ENCODE results near the gene AOC2. TPM values are rescaled to one million over a fixed set of nuclear protein-coding genes. Genes with fewer than 3 reads are reported as not detected.

The AOC2 gene
- total and polyA plus RNA-seq, 2 of the 13 experiments (the other 11 are each of a cell fraction or from before 2014, with no cell fraction given) = 1.2 to 3.3 TPM

- 0 out of 2 replicates have a peak, but pooled peaks have one; percentile 31 for TF ChIP-seq XBP1 (CRISPR knock-in tag; IDR thresholded peaks at IDR 0.05)
- no peak for TF ChIP-seq LBX2 (CRISPR knock-in tag; IDR thresholded peaks at IDR 0.05; ENCODE audit: borderline replicate concordance)
- TF ChIP-seq KDM2A (CRISPR knock-in tag; IDR thresholded peaks at IDR 0.05; ENCODE audit: borderline replicate concordance, low read depth) = no peak
- TF ChIP-seq PAWR (CRISPR knock-in tag; IDR thresholded peaks at IDR 0.05; ENCODE audit: borderline replicate concordance) = no peak
- TF ChIP-seq ZNF737 (CRISPR knock-in tag; IDR thresholded peaks at IDR 0.05; ENCODE audit: borderline replicate concordance) = no peak
- TF ChIP-seq NFKBIZ (CRISPR knock-in tag; IDR thresholded peaks at IDR 0.05) = peak; percentile 15; the same call in 1 of the 2 replicates
- TF ChIP-seq ZNF607 (CRISPR knock-in tag; IDR thresholded peaks at IDR 0.05; ENCODE audit: borderline replicate concordance) = 0 out of 2 replicates have a peak, but pooled peaks have one; percentile 40
- no peak for TF ChIP-seq AKNA (CRISPR knock-in tag; IDR thresholded peaks at IDR 0.05; ENCODE audit: borderline replicate concordance)
- peak; percentile 34; the same call in 1 of the 2 replicates for TF ChIP-seq HMG20A (CRISPR knock-in tag; IDR thresholded peaks at IDR 0.05; ENCODE audit: borderline replicate concordance)
- no peak for TF ChIP-seq ZSCAN30 (CRISPR knock-in tag; IDR thresholded peaks at IDR 0.05)
- peak; percentile 84 for TF ChIP-seq SPEN (CRISPR knock-in tag; IDR thresholded peaks at IDR 0.05; ENCODE audit: low read depth)
- no peak for TF ChIP-seq ZNF407 (CRISPR knock-in tag; IDR thresholded peaks at IDR 0.05; ENCODE audit: not compliant biosample characterization)
- no peak for TF ChIP-seq HNRNPUL1 (IDR thresholded peaks at IDR 0.05; ENCODE audit: low read depth, low read length)
- no peak for TF ChIP-seq SMARCE1 (IDR thresholded peaks at IDR 0.05; ENCODE audit: borderline replicate concordance)
- TF ChIP-seq NR1H2 (CRISPR knock-in tag; IDR thresholded peaks at IDR 0.05; ENCODE audit: borderline replicate concordance, low read depth) = no peak
Observed at GRCh38 chr17:42853968-42854790, 9.8 kb downstream of the AOC2 start (continued).

Measured in HepG2 (cell line).